Mammary epithelial cell (primary cell): ENCODE data around the gene INCENP.

Source experiments
- CTCF ChIP-seq, 2 donors: IDR thresholded peaks in 1 of 2; conservative IDR thresholded peaks in 1 of 2; 2 replicates each; pipeline ENCODE4 v1.5.1; 2011 to 2012; ENCODE audit warnings: inconsistent platforms in 2 of 2, low read length in 2 of 2, mild to moderate bottlenecking in 2 of 2, control low read depth in 1 of 2, low read depth in 1 of 2; ENCODE audit not compliant: insufficient read depth in 1 of 2; ENCODE audit errors: extremely low read depth in 1 of 2
- EZH2 ChIP-seq: IDR thresholded peaks from 2 replicates; pipeline ENCODE4 v1.6.1; 2012; ENCODE audit warnings: low read length, inconsistent platforms, borderline replicate concordance

GRCh38 chr11:62171261-62171723 is 47.5 kb downstream of the INCENP start:
- TF ChIP-seq CTCF (conservative IDR thresholded peaks at IDR 0.05 in 1 of 2, IDR thresholded peaks at IDR 0.05 in 1 of 2; ENCODE audit: extremely low read depth in 1 of 2, insufficient read depth in 1 of 2, low read depth in 1 of 2, low read length in 2 of 2) (peak; percentile 63 to 77), EZH2 (no peak)
